H1 (cell line): ENCODE data around the gene MRTFB. TPM values are rescaled to one million over a fixed set of nuclear protein-coding genes. Genes with fewer than 3 reads are reported as not detected.
A peak's percentile ranks its signal among the peaks of the same experiment; 100 is the strongest.

ENCODE experiments used
- HDAC6 ChIP-seq: IDR thresholded peaks from one replicate; pipeline ENCODE4 v1.7.1; 2012; ENCODE audit warnings: low read depth, mild to moderate bottlenecking, inconsistent platforms, low read length, moderate library complexity
- JUND ChIP-seq: IDR thresholded peaks from 2 replicates; pipeline ENCODE4 v1.6.1; 2011; ENCODE audit warnings: mild to moderate bottlenecking, improper control_type of control experiment, low read length
- KDM1A ChIP-seq: fragments of 200-600, 300-600 bp; sonication (generic); IDR thresholded peaks from 2 replicates; pipeline ENCODE4 v1.7.1; 2016; ENCODE audit warnings: mild to moderate bottlenecking, low read length, borderline replicate concordance
- RAD21 ChIP-seq, 2 experiments: IDR thresholded peaks in 1 of 2; conservative IDR thresholded peaks in 1 of 2; 2 replicates each; pipeline ENCODE4 v1.6.1; 2011; ENCODE audit warnings: low read depth in 2 of 2, low read length in 2 of 2, improper control_type of control experiment in 1 of 2, inconsistent platforms in 1 of 2, mild to moderate bottlenecking in 1 of 2, moderate library complexity in 1 of 2
- RBBP5 ChIP-seq: IDR thresholded peaks from 2 replicates; pipeline ENCODE4 v1.7.1; 2012; ENCODE audit warnings: low read depth, mild to moderate bottlenecking, inconsistent platforms, low read length, moderate library complexity, borderline replicate concordance
- RNF2 ChIP-seq: fragments of 200-900, 300-1000 bp; sonication (generic); IDR thresholded peaks from 2 replicates; pipeline ENCODE4 v1.7.1; 2016; ENCODE audit warnings: borderline replicate concordance, low read depth, mild to moderate bottlenecking, antibody characterized with exemption, low read length; ENCODE audit not compliant: poor library complexity, severe bottlenecking; ENCODE audit errors: missing control alignments
- TAF1 ChIP-seq: IDR thresholded peaks from 2 replicates; pipeline ENCODE4 v1.6.1; 2011; ENCODE audit warnings: mild to moderate bottlenecking, low read depth, low read length
- polyA plus RNA-seq, 7 experiments: library from polyadenylated mRNA; depleted of rRNA in 3 of 7; stranded (reverse) in 5 of 7; unstranded in 2 of 7; fragments of >200 nt in 5 of 7; fragments of 200-250 nt in 2 of 7; gene quantifications; 1 replicate in 5 of 7; 2 replicates in 1 of 7; 4 replicates in 1 of 7; pipeline versions ENCODE4 v1.2.1 to v1.2.3, GENCODE V29; 2011 to 2013; ENCODE audit warnings: missing spikeins in 2 of 7, mixed read lengths in 2 of 7
- total RNA-seq: library from RNA; stranded (reverse); fragmentation: NEBNext Ultra II Directional; extraction: Animal tissue kit (Norgen Biotek cat#: 25700); gene quantifications from 2 replicates; pipeline ENCODE4 v1.2.1, GENCODE V29; 2021
- TF ChIP-seq, protein P1 (sequence below): fragments of 300-600 bp; sonication (generic); IDR thresholded peaks from 2 replicates; pipeline ENCODE4 v1.7.1; 2012; ENCODE audit warnings: low read length, moderate library complexity, mild to moderate bottlenecking, inconsistent platforms; ENCODE audit not compliant: insufficient replicate concordance

Gene MRTFB
- total and polyA plus RNA-seq, 2 of the 8 experiments (the other 6 are each of a cell fraction or from before 2014, with no cell fraction given), result 13.5 to 34.9 TPM

DNA sequence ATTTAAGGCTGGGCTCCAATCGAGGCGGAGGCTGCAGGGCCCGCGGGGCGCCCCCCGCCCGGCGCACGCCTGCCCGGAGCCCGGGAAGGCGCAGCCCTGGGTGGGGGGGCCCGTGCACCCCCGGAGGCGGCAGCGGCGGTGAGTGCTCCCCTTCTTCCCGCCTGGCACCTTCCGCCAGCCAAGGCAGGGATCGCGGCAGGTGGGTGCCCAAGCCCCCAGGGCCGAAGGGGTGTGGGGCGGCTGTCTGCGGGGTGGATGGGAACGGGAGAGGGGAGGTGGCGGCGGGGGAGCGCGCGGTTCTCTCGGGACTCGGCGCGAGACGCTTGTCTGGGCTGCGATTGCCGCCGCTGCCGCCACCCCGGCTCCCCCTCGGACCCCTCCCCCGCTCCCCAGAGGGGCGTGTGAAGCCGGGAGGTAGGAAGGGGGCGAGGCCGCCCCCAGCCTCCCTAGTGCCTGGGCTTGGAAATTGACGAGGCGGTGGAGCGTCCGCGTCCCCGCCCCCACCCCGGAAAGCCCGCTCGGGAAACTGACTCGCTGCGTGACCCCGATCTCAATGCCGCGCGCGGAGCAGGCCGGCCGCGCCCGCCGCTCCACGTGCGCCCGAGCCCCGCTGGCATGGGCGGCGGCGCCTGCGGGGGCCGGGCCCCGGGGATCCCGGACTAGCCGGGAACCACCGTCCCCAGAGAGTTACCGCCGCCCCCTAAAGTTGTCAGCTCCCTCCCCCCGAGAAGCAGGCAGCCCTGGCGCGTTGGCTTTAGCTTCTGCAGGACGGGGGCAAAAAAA lies 231.5 kb downstream of the MRTFB start (continued):
- TF ChIP-seq RAD21 (IDR thresholded peaks at IDR 0.05 in 1 of 2, conservative IDR thresholded peaks at IDR 0.05 in 1 of 2; ENCODE audit: low read depth in 2 of 2, low read length in 2 of 2) (no peak), RBBP5 (0 out of 2 replicates have a peak, but pooled peaks have one; percentile 39), JUND (no peak), TAF1 (no peak), KDM1A (no peak), RNF2 (no peak), HDAC6 (no peak)
- TF ChIP-seq, protein P1, sequence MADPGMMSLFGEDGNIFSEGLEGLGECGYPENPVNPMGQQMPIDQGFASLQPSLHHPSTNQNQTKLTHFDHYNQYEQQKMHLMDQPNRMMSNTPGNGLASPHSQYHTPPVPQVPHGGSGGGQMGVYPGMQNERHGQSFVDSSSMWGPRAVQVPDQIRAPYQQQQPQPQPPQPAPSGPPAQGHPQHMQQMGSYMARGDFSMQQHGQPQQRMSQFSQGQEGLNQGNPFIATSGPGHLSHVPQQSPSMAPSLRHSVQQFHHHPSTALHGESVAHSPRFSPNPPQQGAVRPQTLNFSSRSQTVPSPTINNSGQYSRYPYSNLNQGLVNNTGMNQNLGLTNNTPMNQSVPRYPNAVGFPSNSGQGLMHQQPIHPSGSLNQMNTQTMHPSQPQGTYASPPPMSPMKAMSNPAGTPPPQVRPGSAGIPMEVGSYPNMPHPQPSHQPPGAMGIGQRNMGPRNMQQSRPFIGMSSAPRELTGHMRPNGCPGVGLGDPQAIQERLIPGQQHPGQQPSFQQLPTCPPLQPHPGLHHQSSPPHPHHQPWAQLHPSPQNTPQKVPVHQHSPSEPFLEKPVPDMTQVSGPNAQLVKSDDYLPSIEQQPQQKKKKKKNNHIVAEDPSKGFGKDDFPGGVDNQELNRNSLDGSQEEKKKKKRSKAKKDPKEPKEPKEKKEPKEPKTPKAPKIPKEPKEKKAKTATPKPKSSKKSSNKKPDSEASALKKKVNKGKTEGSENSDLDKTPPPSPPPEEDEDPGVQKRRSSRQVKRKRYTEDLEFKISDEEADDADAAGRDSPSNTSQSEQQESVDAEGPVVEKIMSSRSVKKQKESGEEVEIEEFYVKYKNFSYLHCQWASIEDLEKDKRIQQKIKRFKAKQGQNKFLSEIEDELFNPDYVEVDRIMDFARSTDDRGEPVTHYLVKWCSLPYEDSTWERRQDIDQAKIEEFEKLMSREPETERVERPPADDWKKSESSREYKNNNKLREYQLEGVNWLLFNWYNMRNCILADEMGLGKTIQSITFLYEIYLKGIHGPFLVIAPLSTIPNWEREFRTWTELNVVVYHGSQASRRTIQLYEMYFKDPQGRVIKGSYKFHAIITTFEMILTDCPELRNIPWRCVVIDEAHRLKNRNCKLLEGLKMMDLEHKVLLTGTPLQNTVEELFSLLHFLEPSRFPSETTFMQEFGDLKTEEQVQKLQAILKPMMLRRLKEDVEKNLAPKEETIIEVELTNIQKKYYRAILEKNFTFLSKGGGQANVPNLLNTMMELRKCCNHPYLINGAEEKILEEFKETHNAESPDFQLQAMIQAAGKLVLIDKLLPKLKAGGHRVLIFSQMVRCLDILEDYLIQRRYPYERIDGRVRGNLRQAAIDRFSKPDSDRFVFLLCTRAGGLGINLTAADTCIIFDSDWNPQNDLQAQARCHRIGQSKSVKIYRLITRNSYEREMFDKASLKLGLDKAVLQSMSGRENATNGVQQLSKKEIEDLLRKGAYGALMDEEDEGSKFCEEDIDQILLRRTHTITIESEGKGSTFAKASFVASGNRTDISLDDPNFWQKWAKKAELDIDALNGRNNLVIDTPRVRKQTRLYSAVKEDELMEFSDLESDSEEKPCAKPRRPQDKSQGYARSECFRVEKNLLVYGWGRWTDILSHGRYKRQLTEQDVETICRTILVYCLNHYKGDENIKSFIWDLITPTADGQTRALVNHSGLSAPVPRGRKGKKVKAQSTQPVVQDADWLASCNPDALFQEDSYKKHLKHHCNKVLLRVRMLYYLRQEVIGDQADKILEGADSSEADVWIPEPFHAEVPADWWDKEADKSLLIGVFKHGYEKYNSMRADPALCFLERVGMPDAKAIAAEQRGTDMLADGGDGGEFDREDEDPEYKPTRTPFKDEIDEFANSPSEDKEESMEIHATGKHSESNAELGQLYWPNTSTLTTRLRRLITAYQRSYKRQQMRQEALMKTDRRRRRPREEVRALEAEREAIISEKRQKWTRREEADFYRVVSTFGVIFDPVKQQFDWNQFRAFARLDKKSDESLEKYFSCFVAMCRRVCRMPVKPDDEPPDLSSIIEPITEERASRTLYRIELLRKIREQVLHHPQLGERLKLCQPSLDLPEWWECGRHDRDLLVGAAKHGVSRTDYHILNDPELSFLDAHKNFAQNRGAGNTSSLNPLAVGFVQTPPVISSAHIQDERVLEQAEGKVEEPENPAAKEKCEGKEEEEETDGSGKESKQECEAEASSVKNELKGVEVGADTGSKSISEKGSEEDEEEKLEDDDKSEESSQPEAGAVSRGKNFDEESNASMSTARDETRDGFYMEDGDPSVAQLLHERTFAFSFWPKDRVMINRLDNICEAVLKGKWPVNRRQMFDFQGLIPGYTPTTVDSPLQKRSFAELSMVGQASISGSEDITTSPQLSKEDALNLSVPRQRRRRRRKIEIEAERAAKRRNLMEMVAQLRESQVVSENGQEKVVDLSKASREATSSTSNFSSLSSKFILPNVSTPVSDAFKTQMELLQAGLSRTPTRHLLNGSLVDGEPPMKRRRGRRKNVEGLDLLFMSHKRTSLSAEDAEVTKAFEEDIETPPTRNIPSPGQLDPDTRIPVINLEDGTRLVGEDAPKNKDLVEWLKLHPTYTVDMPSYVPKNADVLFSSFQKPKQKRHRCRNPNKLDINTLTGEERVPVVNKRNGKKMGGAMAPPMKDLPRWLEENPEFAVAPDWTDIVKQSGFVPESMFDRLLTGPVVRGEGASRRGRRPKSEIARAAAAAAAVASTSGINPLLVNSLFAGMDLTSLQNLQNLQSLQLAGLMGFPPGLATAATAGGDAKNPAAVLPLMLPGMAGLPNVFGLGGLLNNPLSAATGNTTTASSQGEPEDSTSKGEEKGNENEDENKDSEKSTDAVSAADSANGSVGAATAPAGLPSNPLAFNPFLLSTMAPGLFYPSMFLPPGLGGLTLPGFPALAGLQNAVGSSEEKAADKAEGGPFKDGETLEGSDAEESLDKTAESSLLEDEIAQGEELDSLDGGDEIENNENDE, result no peak
